Activated CD8-positive, alpha-beta memory T cell treated with anti-CD3 and anti-CD28 coated beads, Interleukin-2, amount 50 U/mL, for 24 hours (primary cell): ENCODE measurements around the gene IMPA2.
"Not testable (repeated sequence)": the region's sequence is repeated elsewhere in the genome, so short reads cannot be mapped to it uniquely, and the experiment has no call there.

ENCODE experiments used
- DNase-seq: peaks from one replicate; pipeline ENCODE4 v3.0.0-alpha.2; 2020; ENCODE audit errors: extremely low read depth

The IMPA2 gene

GRCh38 chr18:12072996-12073395, 91.7 kb downstream of the IMPA2 start:
- DNase-seq = no peak

- DNase-seq = no peak
Observed at GRCh38 chr18:12074736-12075135, 93.4 kb downstream of the IMPA2 start.

GRCh38 chr18:12076424-12077140, 95.3 kb downstream of the IMPA2 start:
- no peak for DNase-seq

- not testable (repeated sequence) for DNase-seq
Observed at GRCh38 chr18:12077994-12078393, 96.7 kb downstream of the IMPA2 start.

- no peak for DNase-seq
Observed at GRCh38 chr18:12079491-12080237, 98.4 kb downstream of the IMPA2 start.
